ENCODE results near the gene UBL4B. TPM values are rescaled to one million over a fixed set of nuclear protein-coding genes. Genes with fewer than 3 reads are reported as not detected.

UBL4B gene
- total and polyA plus RNA-seq, 10 donors: not detected

DNA sequence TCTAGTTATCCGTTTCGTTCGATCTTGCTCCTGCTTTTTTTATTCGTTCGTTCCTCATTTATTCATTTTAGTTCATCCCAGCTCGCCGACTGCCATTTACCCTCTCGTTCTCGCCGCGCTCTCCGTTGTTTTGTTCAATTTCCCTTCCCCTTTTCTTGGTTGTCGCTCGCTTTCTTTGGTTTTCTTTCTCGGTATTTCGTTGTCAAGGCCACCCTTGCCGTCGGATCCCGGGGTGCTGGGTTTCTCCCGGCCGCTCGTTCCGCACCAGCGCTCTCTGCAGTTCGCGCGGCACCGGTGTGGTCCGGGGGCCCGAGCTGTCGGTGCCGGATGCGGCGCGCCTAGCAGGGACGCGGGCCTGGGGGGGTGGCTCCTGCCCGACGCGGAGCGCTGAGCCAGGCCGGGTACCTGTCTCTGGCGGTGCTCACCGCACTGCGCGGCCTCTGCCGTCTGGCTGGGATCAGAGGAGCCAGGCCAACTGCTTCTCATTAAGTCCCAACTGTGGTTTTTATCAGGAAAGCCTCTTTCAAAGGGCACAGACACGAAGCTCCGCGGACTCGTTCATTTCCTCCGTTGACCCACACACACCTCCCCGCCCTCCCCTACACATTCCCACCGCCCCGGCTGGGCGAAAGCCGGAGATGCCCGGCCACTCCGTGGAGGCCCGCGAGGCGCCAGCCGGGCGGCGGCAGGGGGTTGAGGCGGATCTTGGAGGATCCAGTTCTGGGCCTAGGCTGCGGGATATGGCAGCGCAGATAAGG, 43.4 kb upstream of the UBL4B start:
- peak; percentile 76 for DNase-seq
- Histone ChIP-seq H3K36me3 (no peaks in the 10 kb centered on the region), H3K27ac (no peak overlapping the region), H3K27me3 (replicated peaks in 1 of 7) (peaks cover 20 to 88% (median 63%) of the 10 kb centered on the region in 7 donors), H3K4me3 (peak overlapping the region in 7 of 8 donors; percentile 8 to 59 (median 24)), H3K4me1 (peaks cover 23 to 45% (median 32%) of the 10 kb centered on the region in 6 donors), H3K9me3 (no peaks in the 10 kb centered on the region)
- TF ChIP-seq, protein P1, sequence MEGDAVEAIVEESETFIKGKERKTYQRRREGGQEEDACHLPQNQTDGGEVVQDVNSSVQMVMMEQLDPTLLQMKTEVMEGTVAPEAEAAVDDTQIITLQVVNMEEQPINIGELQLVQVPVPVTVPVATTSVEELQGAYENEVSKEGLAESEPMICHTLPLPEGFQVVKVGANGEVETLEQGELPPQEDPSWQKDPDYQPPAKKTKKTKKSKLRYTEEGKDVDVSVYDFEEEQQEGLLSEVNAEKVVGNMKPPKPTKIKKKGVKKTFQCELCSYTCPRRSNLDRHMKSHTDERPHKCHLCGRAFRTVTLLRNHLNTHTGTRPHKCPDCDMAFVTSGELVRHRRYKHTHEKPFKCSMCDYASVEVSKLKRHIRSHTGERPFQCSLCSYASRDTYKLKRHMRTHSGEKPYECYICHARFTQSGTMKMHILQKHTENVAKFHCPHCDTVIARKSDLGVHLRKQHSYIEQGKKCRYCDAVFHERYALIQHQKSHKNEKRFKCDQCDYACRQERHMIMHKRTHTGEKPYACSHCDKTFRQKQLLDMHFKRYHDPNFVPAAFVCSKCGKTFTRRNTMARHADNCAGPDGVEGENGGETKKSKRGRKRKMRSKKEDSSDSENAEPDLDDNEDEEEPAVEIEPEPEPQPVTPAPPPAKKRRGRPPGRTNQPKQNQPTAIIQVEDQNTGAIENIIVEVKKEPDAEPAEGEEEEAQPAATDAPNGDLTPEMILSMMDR (IDR thresholded peaks at IDR 0.05 in 8 of 11, conservative IDR thresholded peaks at IDR 0.05 in 3 of 11): no peak
- TF ChIP-seq POLR2AphosphoS5 (IDR thresholded peaks at IDR 0.05): peak in 2 of 3 donors; percentile 68 to 79
- 3 to 10% (median 6%) methylated on average over 47 to 68 of the region's 68 CpGs for WGBS, 5 donors
- intact Hi-C loops (cut with DNase I; ENCODE audit: low total_unique reads): no loop called here

DNA sequence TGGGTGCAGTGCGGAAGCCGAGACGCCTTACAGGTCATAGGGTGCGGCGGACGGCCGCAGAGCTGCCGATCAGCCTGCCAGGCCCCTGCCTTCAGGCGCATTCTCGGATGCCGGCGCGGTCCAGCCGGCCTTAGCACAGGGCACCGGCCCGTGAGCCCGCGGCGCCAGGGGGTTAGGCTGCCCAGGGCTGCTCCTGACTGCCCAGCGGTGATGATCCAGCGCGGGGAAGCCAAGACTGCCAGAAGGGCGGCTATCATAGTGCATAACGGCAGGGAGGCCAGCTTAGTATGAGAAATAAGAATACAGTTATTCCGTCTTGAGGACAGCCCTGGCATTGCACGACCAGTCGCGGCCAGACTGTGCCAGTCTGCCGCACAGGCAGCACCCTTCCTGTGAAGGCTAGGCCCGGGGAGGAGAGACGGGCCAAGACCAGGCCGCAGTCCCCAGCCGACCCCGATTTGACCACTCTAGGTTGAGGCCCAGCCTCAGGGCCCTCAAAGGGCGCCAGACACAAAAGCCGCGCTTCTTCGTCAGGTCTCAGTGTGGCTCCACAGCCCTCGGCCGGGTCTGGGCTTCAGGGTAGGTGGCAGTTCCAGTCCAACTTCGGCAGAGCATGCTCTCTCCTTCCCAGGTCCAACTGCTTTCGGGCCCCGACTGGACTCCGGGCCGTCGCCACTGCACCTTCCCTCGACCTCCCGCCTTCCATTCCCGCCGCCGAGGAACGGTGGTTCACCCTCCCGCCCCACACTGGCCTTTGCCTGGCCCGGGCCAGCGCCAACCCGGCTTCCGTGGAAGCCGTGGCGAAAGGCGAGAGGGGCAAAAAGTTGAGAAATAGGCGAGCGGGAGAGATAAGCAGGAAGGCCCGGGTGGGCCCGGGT, 42.6 kb upstream of the UBL4B start:
- Histone ChIP-seq H3K27ac (no peak overlapping the region), H3K4me3 (peak overlapping the region in 7 of 8 donors; percentile 8 to 59 (median 24)), H3K9me3 (no peaks in the 10 kb centered on the region), H3K27me3 (replicated peaks in 1 of 7) (peaks cover 20 to 88% (median 63%) of the 10 kb centered on the region in 7 donors), H3K36me3 (no peaks in the 10 kb centered on the region), H3K4me1 (peaks cover 23 to 45% (median 32%) of the 10 kb centered on the region in 6 donors)
- intact Hi-C loops (cut with DNase I; ENCODE audit: low total_unique reads): no loop called here
- 11 to 14% (median 13%) methylated on average over 42 to 64 of the region's 64 CpGs for WGBS, 5 donors
- DNase-seq: peak; percentile 74
- TF ChIP-seq POLR2AphosphoS5 (IDR thresholded peaks at IDR 0.05): peak in 1 of 3 donors; percentile 50
- no peak for TF ChIP-seq POLR2A (IDR thresholded peaks at IDR 0.05)

DNA sequence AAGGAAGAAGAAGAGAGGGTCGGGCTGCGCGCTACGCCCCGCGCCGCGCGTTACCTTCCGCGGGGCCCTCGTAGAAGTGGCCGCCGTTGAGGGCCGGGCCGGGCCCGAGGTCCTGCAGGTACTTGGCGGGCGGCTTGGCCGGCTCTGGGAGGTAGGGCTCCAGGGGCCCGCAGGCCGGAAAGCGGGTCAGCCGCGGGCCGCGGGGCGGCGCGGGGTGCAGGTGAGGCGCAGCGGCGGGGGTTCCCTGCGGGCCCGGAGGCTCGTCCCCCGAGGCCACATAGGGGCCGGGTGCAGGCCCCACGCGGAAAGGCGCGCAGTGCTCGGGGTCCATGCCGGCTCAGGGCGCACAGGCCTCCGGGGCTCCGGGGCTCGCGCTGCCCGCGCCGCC, 42.0 kb upstream of the UBL4B start:
- Histone ChIP-seq H3K27me3 (replicated peaks in 1 of 7) (peaks cover 20 to 83% (median 63%) of the 10 kb centered on the region in 7 donors), H3K27ac (no peak overlapping the region), H3K4me1 (peaks cover 23 to 45% (median 32%) of the 10 kb centered on the region in 6 donors), H3K4me3 (peak overlapping the region in 6 of 8 donors; percentile 9 to 59 (median 25)), H3K9me3 (no peaks in the 10 kb centered on the region), H3K36me3 (no peaks in the 10 kb centered on the region)
- TF ChIP-seq, protein P1 (IDR thresholded peaks at IDR 0.05 in 8 of 11, conservative IDR thresholded peaks at IDR 0.05 in 3 of 11): no peak
- TF ChIP-seq POLR2A (IDR thresholded peaks at IDR 0.05): no peak
- TF ChIP-seq POLR2AphosphoS5 (IDR thresholded peaks at IDR 0.05): no peak
- intact Hi-C loops (cut with DNase I; ENCODE audit: low total_unique reads): no loop called here
- DNase-seq: peak; percentile 56
- WGBS, 5 donors: 1 to 3% (median 2%) methylated on average over 16 to 52 of the region's 52 CpGs

DNA sequence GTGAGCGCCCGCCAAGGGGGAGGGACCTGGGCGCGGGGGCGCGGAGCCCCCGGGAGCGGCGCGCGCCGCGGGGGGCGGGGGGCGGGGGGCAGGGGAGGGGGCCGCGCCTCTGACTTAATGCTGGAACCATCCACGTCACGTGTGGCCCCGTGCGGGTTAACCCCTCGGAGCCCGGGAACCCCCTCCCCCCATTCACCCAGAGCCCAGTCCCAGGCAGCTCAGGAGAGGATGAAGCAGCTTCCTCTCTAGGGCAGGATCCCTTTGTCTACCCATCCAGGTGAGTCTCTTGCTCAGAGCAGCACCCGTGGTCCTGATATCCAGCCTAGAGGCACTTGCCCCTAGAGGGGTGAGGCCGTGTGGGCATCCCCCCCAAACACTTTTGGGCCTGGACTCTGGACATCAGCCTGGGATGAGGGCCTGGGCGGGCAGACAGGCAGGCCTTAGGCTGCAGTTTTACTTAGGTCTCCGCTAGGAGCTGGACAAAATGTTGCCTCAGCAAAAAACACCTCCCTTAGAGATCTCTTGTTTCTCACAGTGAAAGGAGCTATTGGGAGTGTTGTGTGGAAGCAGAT, 41.5 kb upstream of the UBL4B start, which contains the start of gene ALX3:
Gene ALX3 (minus strand): TSS at position 2 of the 572 bp plus-strand sequence. CDS start 60 bp downstream, outside the sequence.
- no peaks in the 10 kb centered on the region for H3K9me3 ChIP-seq
- TF ChIP-seq, protein P1 (IDR thresholded peaks at IDR 0.05 in 8 of 11, conservative IDR thresholded peaks at IDR 0.05 in 3 of 11): no peak
- TF ChIP-seq POLR2A (IDR thresholded peaks at IDR 0.05): no peak
- TF ChIP-seq POLR2AphosphoS5 (IDR thresholded peaks at IDR 0.05): no peak
- H3K36me3 ChIP-seq: no peaks in the 10 kb centered on the region
- peaks cover 20 to 79% (median 63%) of the 10 kb centered on the region in 7 donors for H3K27me3 ChIP-seq (replicated peaks in 1 of 7)
- H3K4me3 ChIP-seq: peak within 1 kb of the TSS in 6 of 8 donors; percentile 9 to 59 (median 25)
- no peak within 1 kb of the TSS for H3K27ac ChIP-seq
- no peak for DNase-seq
- intact Hi-C loops (cut with DNase I; ENCODE audit: low total_unique reads): no loop called here
- 13 to 43% (median 31%) methylated on average over 6 to 27 of the region's 27 CpGs for WGBS, 5 donors
- H3K4me1 ChIP-seq: peaks cover 23 to 45% (median 32%) of the 10 kb centered on the region in 6 donors

All from spleen (tissue), 11 donors.